Fibroblast of lung (primary cell): ENCODE measurements around the gene SMARCAL1.

Experiments
- EZH2 ChIP-seq: IDR thresholded peaks from 2 replicates; pipeline ENCODE4 v1.5.1; 2012; ENCODE audit warnings: low read length, control low read depth, mild to moderate bottlenecking; ENCODE audit errors: missing control alignments
- TF ChIP-seq, protein P1 (sequence below), 2 donors: IDR thresholded peaks in 1 of 2; conservative IDR thresholded peaks in 1 of 2; 1 replicate in 1 of 2; 2 replicates in 1 of 2; pipeline ENCODE4 v1.5.1; 2011 to 2012; ENCODE audit warnings: low read length in 2 of 2, control low read depth in 1 of 2, inconsistent platforms in 1 of 2, low read depth in 1 of 2, mild to moderate bottlenecking in 1 of 2

DNA sequence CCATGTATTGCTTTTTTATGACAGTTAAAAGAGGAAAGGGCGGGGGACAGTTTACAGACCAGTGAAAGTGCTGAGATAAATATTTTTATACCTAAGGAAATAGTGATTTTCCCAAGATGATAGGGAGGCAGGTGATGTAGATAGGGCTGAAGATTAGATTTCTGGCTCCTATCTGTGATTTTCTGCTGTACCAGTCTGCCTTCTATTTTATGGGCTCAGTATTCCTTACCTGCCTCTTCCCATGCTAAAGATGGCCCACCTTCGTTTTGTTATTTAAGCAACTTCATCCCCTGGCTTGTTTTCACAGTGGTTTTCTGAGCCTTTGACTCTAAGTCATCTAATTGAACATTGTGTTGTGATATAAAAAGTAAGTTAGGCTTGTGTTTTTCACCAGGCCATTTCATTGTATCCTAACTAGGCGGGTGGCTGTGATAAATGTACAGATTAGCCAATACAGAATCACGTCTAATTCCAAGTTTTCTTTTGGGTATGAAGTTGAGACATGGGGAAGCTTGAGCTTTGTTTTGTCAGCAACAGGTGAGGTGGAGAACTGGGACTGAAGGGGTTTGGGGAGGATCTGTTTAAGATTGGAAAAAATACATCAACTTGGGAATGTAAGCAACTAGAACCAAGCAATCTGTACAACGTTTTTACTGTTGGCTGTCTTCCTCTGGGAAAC lies 91.6 kb downstream of the SMARCAL1 start:
- TF ChIP-seq, protein P1, sequence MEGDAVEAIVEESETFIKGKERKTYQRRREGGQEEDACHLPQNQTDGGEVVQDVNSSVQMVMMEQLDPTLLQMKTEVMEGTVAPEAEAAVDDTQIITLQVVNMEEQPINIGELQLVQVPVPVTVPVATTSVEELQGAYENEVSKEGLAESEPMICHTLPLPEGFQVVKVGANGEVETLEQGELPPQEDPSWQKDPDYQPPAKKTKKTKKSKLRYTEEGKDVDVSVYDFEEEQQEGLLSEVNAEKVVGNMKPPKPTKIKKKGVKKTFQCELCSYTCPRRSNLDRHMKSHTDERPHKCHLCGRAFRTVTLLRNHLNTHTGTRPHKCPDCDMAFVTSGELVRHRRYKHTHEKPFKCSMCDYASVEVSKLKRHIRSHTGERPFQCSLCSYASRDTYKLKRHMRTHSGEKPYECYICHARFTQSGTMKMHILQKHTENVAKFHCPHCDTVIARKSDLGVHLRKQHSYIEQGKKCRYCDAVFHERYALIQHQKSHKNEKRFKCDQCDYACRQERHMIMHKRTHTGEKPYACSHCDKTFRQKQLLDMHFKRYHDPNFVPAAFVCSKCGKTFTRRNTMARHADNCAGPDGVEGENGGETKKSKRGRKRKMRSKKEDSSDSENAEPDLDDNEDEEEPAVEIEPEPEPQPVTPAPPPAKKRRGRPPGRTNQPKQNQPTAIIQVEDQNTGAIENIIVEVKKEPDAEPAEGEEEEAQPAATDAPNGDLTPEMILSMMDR (conservative IDR thresholded peaks at IDR 0.05 in 1 of 2, IDR thresholded peaks at IDR 0.05 in 1 of 2; ENCODE audit: low read depth in 1 of 2, low read length in 2 of 2) = no peak
- no peak for TF ChIP-seq EZH2
